Mesenchymal stem cell (in vitro differentiated cells and primary cell): ENCODE data around the gene ECHS1.

Experiments
- DNase-seq: peaks from one replicate; pipeline ENCODE4 v3.0.0-alpha.2; 2013
- H2AFZ ChIP-seq: one replicate; pipeline ENCODE4 v1.6.1; 2013; ENCODE audit warnings: low read depth, mild to moderate bottlenecking, control low read depth, inconsistent platforms, low read length, moderate library complexity
- H2AK5ac ChIP-seq: 2 replicates; pipeline ENCODE4 v1.6.1; 2013; ENCODE audit warnings: low read length, moderate library complexity, mild to moderate bottlenecking, inconsistent platforms; ENCODE audit not compliant: severe bottlenecking
- H2BK120ac ChIP-seq: one replicate; pipeline ENCODE4 v1.6.1; 2013; ENCODE audit warnings: low read depth, mild to moderate bottlenecking, inconsistent platforms, low read length, moderate library complexity
- H2BK12ac ChIP-seq, 2 experiments: one replicate each; pipeline ENCODE4 v1.6.1; 2013; ENCODE audit warnings: inconsistent platforms in 2 of 2, low read length in 2 of 2, mild to moderate bottlenecking in 2 of 2, moderate library complexity in 2 of 2, control low read depth in 1 of 2
- H2BK15ac ChIP-seq: one replicate; pipeline ENCODE4 v1.6.1; 2013; ENCODE audit warnings: mild to moderate bottlenecking, low read depth, inconsistent platforms; ENCODE audit not compliant: poor library complexity, severe bottlenecking
- H2BK5ac ChIP-seq: 2 replicates; pipeline ENCODE4 v1.6.1; 2013; ENCODE audit warnings: low read depth, mild to moderate bottlenecking, low read length, control low read depth, inconsistent platforms; ENCODE audit not compliant: poor library complexity, severe bottlenecking
- H3K14ac ChIP-seq, 2 experiments: one replicate each; pipeline ENCODE4 v1.6.1; 2013; ENCODE audit warnings: inconsistent platforms in 2 of 2, low read length in 2 of 2, control low read depth in 1 of 2, mild to moderate bottlenecking in 1 of 2, moderate library complexity in 1 of 2
- H3K18ac ChIP-seq, 2 experiments: one replicate each; pipeline ENCODE4 v1.6.1; 2013; ENCODE audit warnings: inconsistent platforms in 2 of 2, low read length in 2 of 2, control low read depth in 1 of 2, low read depth in 1 of 2, mild to moderate bottlenecking in 1 of 2
- H3K23ac ChIP-seq, 2 experiments: one replicate each; pipeline ENCODE4 v1.6.1; 2013; ENCODE audit warnings: inconsistent platforms in 2 of 2, low read length in 2 of 2, mild to moderate bottlenecking in 2 of 2, moderate library complexity in 2 of 2, control low read depth in 1 of 2
- H3K27ac ChIP-seq: 2 replicates; pipeline ENCODE4 v1.5.1; 2013; ENCODE audit warnings: mild to moderate bottlenecking, moderate library complexity, low read length, control low read depth, inconsistent platforms; ENCODE audit not compliant: poor library complexity, severe bottlenecking
- H3K27me3 ChIP-seq, 2 experiments: 2 replicates each; pipeline versions ENCODE4 v1.6.1 to v1.7.0; 2013; ENCODE audit warnings: low read length in 2 of 2, mild to moderate bottlenecking in 2 of 2, moderate library complexity in 2 of 2, control low read depth in 1 of 2, inconsistent platforms in 1 of 2; ENCODE audit not compliant: control insufficient read depth in 1 of 2, insufficient read depth in 1 of 2
- H3K36me3 ChIP-seq, 2 experiments: 2 replicates each; pipeline versions ENCODE4 v1.6.1 to v1.7.0; 2013; ENCODE audit warnings: low read length in 2 of 2, control low read depth in 1 of 2, inconsistent platforms in 1 of 2, low read depth in 1 of 2, mild to moderate bottlenecking in 1 of 2; ENCODE audit not compliant: insufficient read depth in 2 of 2, control insufficient read depth in 1 of 2
- H3K4ac ChIP-seq, 2 experiments: one replicate each; pipeline ENCODE4 v1.6.1; 2013; ENCODE audit warnings: inconsistent platforms in 2 of 2, low read length in 2 of 2, mild to moderate bottlenecking in 2 of 2, moderate library complexity in 2 of 2, control low read depth in 1 of 2, low read depth in 1 of 2
- H3K4me1 ChIP-seq: 2 replicates; pipeline ENCODE4 v1.6.1; 2013; ENCODE audit warnings: low read depth, low read length, control low read depth; ENCODE audit not compliant: control insufficient read depth, insufficient read depth
- H3K4me2 ChIP-seq: 2 replicates; pipeline ENCODE4 v1.6.1; 2013; ENCODE audit warnings: low read length, mild to moderate bottlenecking, inconsistent platforms; ENCODE audit not compliant: poor library complexity, severe bottlenecking
- H3K4me3 ChIP-seq, 2 experiments: 2 replicates each; pipeline versions ENCODE4 v1.5.1 to v1.7.0; 2013; ENCODE audit warnings: low read length in 2 of 2, mild to moderate bottlenecking in 2 of 2, control low read depth in 1 of 2, low read depth in 1 of 2; ENCODE audit not compliant: insufficient read depth in 1 of 2
- H3K79me1 ChIP-seq: replicated peaks from 2 replicates; pipeline ENCODE4 v1.6.1; 2013; ENCODE audit warnings: mild to moderate bottlenecking, control low read depth, low read length, inconsistent platforms; ENCODE audit not compliant: poor library complexity, severe bottlenecking
- H3K9ac ChIP-seq: 2 replicates; pipeline ENCODE4 v1.7.0; 2013; ENCODE audit warnings: mild to moderate bottlenecking, low read length, moderate library complexity
- H3K9me3 ChIP-seq: 2 replicates; pipeline ENCODE4 v1.7.0; 2013; ENCODE audit warnings: mild to moderate bottlenecking, low read length; ENCODE audit not compliant: control insufficient read depth
- H4K8ac ChIP-seq: one replicate; pipeline ENCODE4 v1.6.1; 2013; ENCODE audit warnings: inconsistent platforms, mild to moderate bottlenecking, low read length, moderate library complexity
- H4K91ac ChIP-seq: one replicate; pipeline ENCODE4 v1.6.1; 2013; ENCODE audit warnings: mild to moderate bottlenecking, low read length, inconsistent platforms
- WGBS: methylation state at CpG from one replicate; pipeline ENCODE4 v1.1.7; 2013; ENCODE audit warnings: mixed read lengths; 5-methylcytosine and 5-hydroxymethylcytosine counted together

ECHS1 gene

GRCh38 chr10:133358925-133359310 is 14.2 kb downstream of the ECHS1 start:
- peaks cover 0 to 8% of the 10 kb centered on the region in 2 experiments for H3K27me3 ChIP-seq
- no peak for DNase-seq

GRCh38 chr10:133358162-133358924 is 14.8 kb downstream of the ECHS1 start:
- no peaks in the 10 kb centered on the region for H3K9me3 ChIP-seq
- DNase-seq: no peak
- H3K79me1 ChIP-seq: peaks cover 16% of the 10 kb centered on the region
- no peak overlapping the region for H2AK5ac ChIP-seq
- H3K18ac ChIP-seq: no peak overlapping the region
- no peak overlapping the region for H4K91ac ChIP-seq
- H3K4me1 ChIP-seq: peaks cover 21% of the 10 kb centered on the region
- no peak overlapping the region for H2AFZ ChIP-seq
- H3K27ac ChIP-seq: no peak overlapping the region
- H3K4me2 ChIP-seq: no peak overlapping the region
- no peak overlapping the region for H3K23ac ChIP-seq
- H3K9ac ChIP-seq: no peak overlapping the region
- H3K4ac ChIP-seq: no peak overlapping the region
- peaks cover 19 to 45% of the 10 kb centered on the region in 2 experiments for H3K36me3 ChIP-seq
- WGBS: 87% methylated on average over 41 of the region's 41 CpGs
- H2BK120ac ChIP-seq: no peak overlapping the region
- H3K27me3 ChIP-seq: peaks cover 0 to 9% of the 10 kb centered on the region in 2 experiments
- no peak overlapping the region for H2BK12ac ChIP-seq
- no peak overlapping the region for H3K14ac ChIP-seq
- H3K4me3 ChIP-seq: no peak overlapping the region
- no peak overlapping the region for H2BK5ac ChIP-seq
- peak overlapping the region; percentile 31 for H2BK15ac ChIP-seq
- no peak overlapping the region for H4K8ac ChIP-seq

More at GRCh38 chr10:133358925-133359310, 14.2 kb downstream of the ECHS1 start:
- H3K14ac ChIP-seq: no peak overlapping the region
- no peak overlapping the region for H3K27ac ChIP-seq
- H2BK12ac ChIP-seq: no peak overlapping the region
- peak overlapping the region; percentile 31 for H2BK15ac ChIP-seq
- H2BK5ac ChIP-seq: no peak overlapping the region
- H3K79me1 ChIP-seq: peaks cover 16% of the 10 kb centered on the region
- WGBS: 90% methylated on average over 11 of the region's 11 CpGs
- no peak overlapping the region for H3K4ac ChIP-seq
- H2BK120ac ChIP-seq: no peak overlapping the region
- no peak overlapping the region for H3K23ac ChIP-seq
- no peak overlapping the region for H4K8ac ChIP-seq
- no peak overlapping the region for H2AK5ac ChIP-seq
- no peak overlapping the region for H3K18ac ChIP-seq
- no peaks in the 10 kb centered on the region for H3K9me3 ChIP-seq
- no peak overlapping the region for H3K4me3 ChIP-seq
- no peak overlapping the region for H3K9ac ChIP-seq
- no peak overlapping the region for H2AFZ ChIP-seq
- H3K4me1 ChIP-seq: peaks cover 21% of the 10 kb centered on the region
- H3K4me2 ChIP-seq: no peak overlapping the region
- no peak overlapping the region for H4K91ac ChIP-seq
- peaks cover 22 to 45% of the 10 kb centered on the region in 2 experiments for H3K36me3 ChIP-seq

- Histone ChIP-seq H2BK15ac (peak within 1 kb of the TSS; percentile 31), H3K27me3 (peaks cover 0 to 14% of the 10 kb centered on the region in 2 experiments), H3K4me2 (peak within 1 kb of the TSS; percentile 91), H4K91ac (peak within 1 kb of the TSS; percentile 59), H2BK120ac (peak within 1 kb of the TSS; percentile 76), H3K23ac (peak within 1 kb of the TSS in 1 of 2 experiments; percentile 92), H3K14ac (peak within 1 kb of the TSS in 1 of 2 experiments; percentile 96), H2AK5ac (no peak within 1 kb of the TSS), H3K9ac (peak within 1 kb of the TSS; percentile 22), H3K4me1 (peaks cover 21% of the 10 kb centered on the region), H3K18ac (peak within 1 kb of the TSS; percentile 82 to 95), H3K4ac (peak within 1 kb of the TSS; percentile 63 to 91), H4K8ac (peak within 1 kb of the TSS; percentile 91), H3K79me1 (peaks cover 16% of the 10 kb centered on the region), H2AFZ (peak within 1 kb of the TSS; percentile 62), H2BK12ac (no peak within 1 kb of the TSS), H2BK5ac (no peak within 1 kb of the TSS), H3K9me3 (no peaks in the 10 kb centered on the region), H3K27ac (no peak within 1 kb of the TSS), H3K4me3 (peak within 1 kb of the TSS; percentile 68), H3K36me3 (peaks cover 11 to 38% of the 10 kb centered on the region in 2 experiments)
- DNase-seq: peak; percentile 72
- WGBS: 2% methylated on average over 45 of the region's 83 CpGs
Observed at GRCh38 chr10:133357285-133358161, 15.6 kb downstream of the ECHS1 start, which contains the start of gene FUOM. Gene FUOM, minus strand, starts transcription at chr10:133358019. Its CDS starts 12 bp downstream, at chr10:133358007.
